RWPE1 (cell line): ENCODE measurements around the gene NUDT16L1.

Source experiments
- CTCF ChIA-PET: fragments of 350-600 bp; sonication (Branson Sonifier 250); formaldehyde crosslinking; extraction: SDS; loops from one replicate; lab custom pipeline; 2021; lab: Yijun Ruan, JAX
- POLR2A ChIA-PET: fragments of 400-600 bp; formaldehyde crosslinking; extraction: SDS; loops from one replicate; lab custom pipeline; 2020; ENCODE audit warnings: antibody characterized with exemption; ENCODE audit not compliant: low non-redundant PET; lab: Yijun Ruan, JAX
- DNase-seq: peaks from one replicate; pipeline ENCODE4 v3.0.0; 2012; ENCODE audit warnings: low spot score
- H3K27ac ChIP-seq: fragments of 450-650 bp; 2 replicates; pipeline ENCODE4 v1.5.1; 2017
- CTCF ChIP-seq: fragments of 450-650 bp; conservative IDR thresholded peaks from 2 replicates; pipeline ENCODE4 v1.5.1; 2017; ENCODE audit warnings: low read depth, mild to moderate bottlenecking

NUDT16L1 gene

GRCh38 chr16:4685776-4686496, 7.4 kb upstream of the NUDT16L1 start:
- POLR2A ChIA-PET = no interaction called here

GRCh38 chr16:4686497-4687210, 6.7 kb upstream of the NUDT16L1 start:
- ChIA-PET POLR2A (no interaction called here), CTCF (interaction anchor here (0.6 kb wide), 2 partner anchors 110 to 1577 kb away, joined by 3 read pairs; no protein-coding TSS in a partner anchor)
- TF ChIP-seq CTCF = no peak
- no peak for DNase-seq
- no peak overlapping the region for H3K27ac ChIP-seq

More at GRCh38 chr16:4685776-4686496, 7.4 kb upstream of the NUDT16L1 start:
- TF ChIP-seq CTCF = no peak
- H3K27ac ChIP-seq = peak overlapping the region; percentile 99; the same call in 1 of the 2 replicates
- CTCF ChIA-PET = interaction anchor here (0.6 kb wide), 2 partner anchors 110 to 1576 kb away, joined by 3 read pairs; no protein-coding TSS in a partner anchor
- DNase-seq = no peak

GRCh38 chr16:4687416-4687815, 5.9 kb upstream of the NUDT16L1 start:
- CTCF ChIA-PET = no interaction called here
- no peak for DNase-seq
- TF ChIP-seq CTCF = no peak
- peak overlapping the region; percentile 82; the same call in 1 of the 2 replicates for H3K27ac ChIP-seq
- POLR2A ChIA-PET = no interaction called here

- CTCF ChIA-PET = no interaction called here
- POLR2A ChIA-PET = no interaction called here
- no peak for TF ChIP-seq CTCF
- no peak for DNase-seq
- H3K27ac ChIP-seq = peak overlapping the region; percentile 82; the same call in 1 of the 2 replicates
Observed at GRCh38 chr16:4687946-4688673, 5.3 kb upstream of the NUDT16L1 start.

- H3K27ac ChIP-seq = peak overlapping the region; percentile 82; the same call in 1 of the 2 replicates
- ChIA-PET POLR2A (no interaction called here), CTCF (no interaction called here)
- TF ChIP-seq CTCF = no peak
- DNase-seq = no peak
Observed at GRCh38 chr16:4688674-4689045, 4.7 kb upstream of the NUDT16L1 start.

- ChIA-PET POLR2A (no interaction called here), CTCF (no interaction called here)
Observed at GRCh38 chr16:4689091-4689671, 4.2 kb upstream of the NUDT16L1 start.

More at GRCh38 chr16:4689091-4689671, 4.2 kb upstream of the NUDT16L1 start:
- DNase-seq = no peak
- no peak for TF ChIP-seq CTCF
- peak overlapping the region; percentile 82 for H3K27ac ChIP-seq
